ENCODE measurements around the gene SREK1IP1.
"Not testable (repeated sequence)": the region's sequence is repeated elsewhere in the genome, so short reads cannot be mapped to it uniquely, and the experiment has no call there.

SREK1IP1 gene

GRCh38 chr5:64763948-64764503 lies 4.5 kb downstream of the SREK1IP1 start:
- no peak for DNase-seq

GRCh38 chr5:64759960-64760660 lies 8.4 kb downstream of the SREK1IP1 start:
- DNase-seq: peak; percentile 7

- no peak for DNase-seq
Observed at GRCh38 chr5:64758901-64759300, 9.6 kb downstream of the SREK1IP1 start.

GRCh38 chr5:64754066-64754465 lies 14.4 kb downstream of the SREK1IP1 start:
- no peak for DNase-seq

GRCh38 chr5:64749385-64749784 lies 19.1 kb downstream of the SREK1IP1 start:
- DNase-seq: no peak

- no peak for DNase-seq
Observed at GRCh38 chr5:64746446-64746845, 22.0 kb downstream of the SREK1IP1 start.

- no peak for DNase-seq
Observed at GRCh38 chr5:64744914-64745313, 23.6 kb downstream of the SREK1IP1 start.

- DNase-seq: no peak
Observed at GRCh38 chr5:64742821-64743220, 25.7 kb downstream of the SREK1IP1 start.

GRCh38 chr5:64742411-64742810 lies 26.1 kb downstream of the SREK1IP1 start:
- no peak for DNase-seq

GRCh38 chr5:64727150-64727549 lies 41.3 kb downstream of the SREK1IP1 start:
- DNase-seq: no peak

- no peak for DNase-seq
Observed at GRCh38 chr5:64722588-64722987, 45.9 kb downstream of the SREK1IP1 start.

- DNase-seq: not testable (repeated sequence)
Observed at GRCh38 chr5:64714495-64714894, 54.0 kb downstream of the SREK1IP1 start.

- no peak for DNase-seq
Observed at GRCh38 chr5:64707191-64707590, 61.3 kb downstream of the SREK1IP1 start.

- not testable (repeated sequence) for DNase-seq
Observed at GRCh38 chr5:64706074-64706473, 62.4 kb downstream of the SREK1IP1 start.

- DNase-seq: no peak
Observed at GRCh38 chr5:64700765-64701164, 67.7 kb downstream of the SREK1IP1 start.

GRCh38 chr5:64696414-64696813 lies 72.1 kb downstream of the SREK1IP1 start:
- not testable (repeated sequence) for DNase-seq

- no peak for DNase-seq
Observed at GRCh38 chr5:64693636-64694035, 74.9 kb downstream of the SREK1IP1 start.

GRCh38 chr5:64691291-64691690 lies 77.2 kb downstream of the SREK1IP1 start:
- DNase-seq: no peak

GRCh38 chr5:64690417-64691151 lies 77.9 kb downstream of the SREK1IP1 start, which contains the start of gene SHISAL2B:
Gene SHISAL2B, plus strand, starts transcription at chr5:64690503. Its CDS starts 121 bp downstream, at chr5:64690624.
- DNase-seq: peak; percentile 49

- no peak for DNase-seq
Observed at GRCh38 chr5:64690104-64690416, 78.4 kb downstream of the SREK1IP1 start.

- DNase-seq: no peak
Observed at GRCh38 chr5:64688965-64689364, 79.5 kb downstream of the SREK1IP1 start.

GRCh38 chr5:64688391-64688790 lies 80.1 kb downstream of the SREK1IP1 start:
- DNase-seq: no peak

GRCh38 chr5:64685866-64686265 lies 82.6 kb downstream of the SREK1IP1 start:
- DNase-seq: peak; percentile 70

- DNase-seq: no peak
Observed at GRCh38 chr5:64682608-64683007, 85.9 kb downstream of the SREK1IP1 start.
